Smooth muscle cell (in vitro differentiated cells): ENCODE measurements around the gene PTK6. TPM values are rescaled to one million over a fixed set of nuclear protein-coding genes. Genes with fewer than 3 reads are reported as not detected.

Experiments
- DNase-seq: peaks from one replicate; lab custom pipeline; 2025; ENCODE audit not compliant: unreplicated experiment; lab: John Stamatoyannopoulos, UW
- H2AFZ ChIP-seq: fragments of 200-600 bp; sonication (generic); 2 replicates; pipeline ENCODE4 v1.6.0; 2016; ENCODE audit warnings: antibody characterized with exemption, low read depth, mild to moderate bottlenecking
- H3F3A ChIP-seq: fragments of 200-600 bp; sonication (generic); 2 replicates; pipeline ENCODE4 v1.6.0; 2017; ENCODE audit warnings: antibody characterized with exemption, low read depth
- H3K27ac ChIP-seq: fragments of 200-600 bp; sonication (generic); 2 replicates; pipeline ENCODE4 v1.5.1; 2016; ENCODE audit warnings: low read depth, mild to moderate bottlenecking
- H3K27me3 ChIP-seq: fragments of 200-600 bp; sonication (generic); 2 replicates; pipeline ENCODE4 v1.6.1; 2016; ENCODE audit warnings: low read depth, mild to moderate bottlenecking
- H3K36me3 ChIP-seq: fragments of 200-600 bp; sonication (generic); 2 replicates; pipeline ENCODE4 v1.5.1; 2016; ENCODE audit warnings: low read depth
- H3K4me1 ChIP-seq: fragments of 200-600 bp; sonication (generic); 2 replicates; pipeline ENCODE4 v1.5.1; 2016; ENCODE audit warnings: low read depth
- H3K4me2 ChIP-seq: fragments of 200-600 bp; sonication (generic); 2 replicates; pipeline ENCODE4 v1.6.0; 2016; ENCODE audit warnings: mild to moderate bottlenecking
- H3K4me3 ChIP-seq: fragments of 200-600 bp; sonication (generic); 2 replicates; pipeline ENCODE4 v1.5.1; 2016; ENCODE audit warnings: mild to moderate bottlenecking
- H3K79me2 ChIP-seq: fragments of 200-600 bp; sonication (generic); 2 replicates; pipeline ENCODE4 v1.6.0; 2016; ENCODE audit warnings: low read depth, mild to moderate bottlenecking
- H3K9ac ChIP-seq: fragments of 200-600 bp; sonication (generic); 2 replicates; pipeline ENCODE4 v1.6.0; 2016; ENCODE audit warnings: low read depth
- H3K9me3 ChIP-seq: fragments of 200-600 bp; sonication (generic); replicated peaks from 2 replicates; pipeline ENCODE4 v1.5.1; 2016; ENCODE audit warnings: low read depth
- H4K20me1 ChIP-seq: fragments of 200-600 bp; sonication (generic); 2 replicates; pipeline ENCODE4 v1.6.0; 2016; ENCODE audit warnings: low read depth
- CTCF ChIP-seq: fragments of 200-600 bp; sonication (generic); IDR thresholded peaks from 2 replicates; pipeline ENCODE4 v1.5.1; 2017; ENCODE audit warnings: borderline replicate concordance, mild to moderate bottlenecking, antibody characterized with exemption; ENCODE audit not compliant: insufficient read depth, poor library complexity, severe bottlenecking
- WGBS: methylation state at CpG from one replicate; pipeline ENCODE4 v1.1.7; 2016; ENCODE audit warnings: low lambda C conversion rate; 5-methylcytosine and 5-hydroxymethylcytosine counted together
- polyA plus RNA-seq: library from polyadenylated mRNA; unstranded; fragments of >200 nt; fragmentation: Nextera tagmentation; extraction: Ambion mirVana; gene quantifications from 2 replicates; pipeline ENCODE4 v1.2.1, GENCODE V29; 2016
- total RNA-seq: library from RNA; depleted of rRNA; stranded (reverse); fragments of >200 nt; gene quantifications from 2 replicates; pipeline ENCODE4 v1.2.3, GENCODE V29; 2014

PTK6 gene
- total and polyA plus RNA-seq, 2 experiments from 2014 or later = 0.05 TPM; not detected in 1

GRCh38 chr20:63486300-63486855, 50.8 kb downstream of the PTK6 start:
- no peak overlapping the region for H2AFZ ChIP-seq
- no peak overlapping the region for H3K9ac ChIP-seq
- no peaks in the 10 kb centered on the region for H3K9me3 ChIP-seq
- H3K4me1 ChIP-seq = no peaks in the 10 kb centered on the region
- no peaks in the 10 kb centered on the region for H3K36me3 ChIP-seq
- H3K27me3 ChIP-seq = peaks cover 23% of the 10 kb centered on the region
- H3K4me3 ChIP-seq = no peak overlapping the region
- H3K79me2 ChIP-seq = no peaks in the 10 kb centered on the region
- no peaks in the 10 kb centered on the region for H3F3A ChIP-seq
- H4K20me1 ChIP-seq = no peaks in the 10 kb centered on the region
- DNase-seq = no peak
- WGBS = 91% methylated on average over 17 of the region's 17 CpGs
- H3K4me2 ChIP-seq = no peak overlapping the region
- H3K27ac ChIP-seq = no peak overlapping the region
- no peak for TF ChIP-seq CTCF

- no peak for TF ChIP-seq CTCF
- Histone ChIP-seq H3K9ac (no peak overlapping the region), H3K4me3 (no peak overlapping the region), H2AFZ (no peak overlapping the region), H3K27me3 (peaks cover 23% of the 10 kb centered on the region), H3K4me2 (no peak overlapping the region), H3K4me1 (no peaks in the 10 kb centered on the region), H3K36me3 (no peaks in the 10 kb centered on the region), H4K20me1 (no peaks in the 10 kb centered on the region), H3F3A (no peaks in the 10 kb centered on the region), H3K79me2 (no peaks in the 10 kb centered on the region), H3K27ac (no peak overlapping the region), H3K9me3 (no peaks in the 10 kb centered on the region)
- 80% methylated on average over 17 of the region's 18 CpGs for WGBS
- DNase-seq = no peak
Observed at GRCh38 chr20:63484651-63485403, 52.3 kb downstream of the PTK6 start.

GRCh38 chr20:63484236-63484635, 52.9 kb downstream of the PTK6 start:
- no peaks in the 10 kb centered on the region for H3F3A ChIP-seq
- no peak overlapping the region for H2AFZ ChIP-seq
- H3K9me3 ChIP-seq = no peaks in the 10 kb centered on the region
- H3K27ac ChIP-seq = no peak overlapping the region
- TF ChIP-seq CTCF = no peak
- H3K4me2 ChIP-seq = no peak overlapping the region
- H3K79me2 ChIP-seq = no peaks in the 10 kb centered on the region
- 79% methylated on average over 17 of the region's 17 CpGs for WGBS
- no peak overlapping the region for H3K9ac ChIP-seq
- peaks cover 22% of the 10 kb centered on the region for H3K27me3 ChIP-seq
- no peaks in the 10 kb centered on the region for H3K36me3 ChIP-seq
- H3K4me3 ChIP-seq = no peak overlapping the region
- H4K20me1 ChIP-seq = no peaks in the 10 kb centered on the region
- no peaks in the 10 kb centered on the region for H3K4me1 ChIP-seq
- no peak for DNase-seq
